Osteocyte (in vitro differentiated cells): Measurements from ENCODE around the gene RSBN1L. TPM values are rescaled to one million over a fixed set of nuclear protein-coding genes. Genes with fewer than 3 reads are reported as not detected.

ENCODE experiments used
- DNase-seq: peaks from one replicate; pipeline ENCODE4 v3.0.0; 2021; ENCODE audit warnings: mixed read lengths; ENCODE audit not compliant: unreplicated experiment; ENCODE audit errors: extremely low spot score
- H3K27ac Mint-ChIP-seq: one replicate; pipeline ENCODE4 v1.8.0; 2021; ENCODE audit warnings: mild to moderate bottlenecking, mixed read lengths; ENCODE audit not compliant: unreplicated experiment
- H3K27me3 Mint-ChIP-seq: one replicate; pipeline ENCODE4 v1.8.0; 2021; ENCODE audit warnings: mixed read lengths; ENCODE audit not compliant: unreplicated experiment
- H3K36me3 Mint-ChIP-seq: one replicate; pipeline ENCODE4 v1.8.0; 2021; ENCODE audit warnings: mixed read lengths; ENCODE audit not compliant: unreplicated experiment
- H3K4me1 Mint-ChIP-seq: one replicate; pipeline ENCODE4 v1.8.0; 2021; ENCODE audit warnings: mixed read lengths; ENCODE audit not compliant: unreplicated experiment
- H3K4me3 Mint-ChIP-seq: one replicate; pipeline ENCODE4 v1.8.0; 2021; ENCODE audit warnings: mild to moderate bottlenecking, moderate library complexity, mixed read lengths; ENCODE audit not compliant: unreplicated experiment
- H3K9me3 Mint-ChIP-seq: one replicate; pipeline ENCODE4 v1.8.0; 2021; ENCODE audit warnings: mixed read lengths; ENCODE audit not compliant: unreplicated experiment
- CTCF ChIP-seq: fragments of 200-600 bp; sonication (generic); IDR thresholded peaks from 2 replicates; pipeline ENCODE4 v1.5.0; 2021; ENCODE audit warnings: antibody characterized with exemption, mild to moderate bottlenecking, moderate library complexity
- total RNA-seq: library from RNA; stranded (reverse); gene quantifications from 2 replicates; pipeline ENCODE4 v1.2.1, GENCODE V29; 2021

The RSBN1L gene
- total RNA-seq, 1 donor from 2014 or later: 13.0 TPM

DNA sequence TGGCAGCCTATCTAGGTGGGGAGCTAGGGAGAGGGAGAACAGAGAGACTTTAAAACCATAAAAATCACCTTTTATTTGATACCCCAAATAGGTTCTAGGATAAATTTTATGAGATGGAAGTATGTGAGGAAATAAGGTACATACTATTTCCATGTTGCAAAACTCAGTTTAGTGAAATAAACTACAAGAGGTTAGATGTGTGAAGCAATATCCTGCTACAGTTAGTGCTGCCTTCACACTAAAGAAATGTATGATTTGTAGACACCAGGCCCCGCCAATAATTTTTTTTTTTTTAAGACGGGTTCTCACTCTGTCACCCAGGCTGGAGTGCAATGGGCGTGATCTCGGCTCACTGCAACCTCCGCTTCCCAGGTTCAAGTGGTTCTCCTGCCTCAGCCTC is 34.4 kb upstream of the RSBN1L start:
- DNase-seq: no peak
- Mint-ChIP-seq H3K36me3 (peaks cover 8% of the 10 kb centered on the region), H3K27ac (no peak overlapping the region), H3K4me3 (no peak overlapping the region), H3K4me1 (no peaks in the 10 kb centered on the region), H3K9me3 (no peaks in the 10 kb centered on the region), H3K27me3 (no peaks in the 10 kb centered on the region)
- no peak for TF ChIP-seq CTCF

- Mint-ChIP-seq H3K9me3 (no peaks in the 10 kb centered on the region), H3K36me3 (peaks cover 10% of the 10 kb centered on the region), H3K27me3 (no peaks in the 10 kb centered on the region), H3K4me3 (no peak overlapping the region), H3K27ac (no peak overlapping the region), H3K4me1 (no peaks in the 10 kb centered on the region)
- no peak for TF ChIP-seq CTCF
- no peak for DNase-seq
Observed at GRCh38 chr7:77662869-77663268, 33.4 kb upstream of the RSBN1L start.

DNA sequence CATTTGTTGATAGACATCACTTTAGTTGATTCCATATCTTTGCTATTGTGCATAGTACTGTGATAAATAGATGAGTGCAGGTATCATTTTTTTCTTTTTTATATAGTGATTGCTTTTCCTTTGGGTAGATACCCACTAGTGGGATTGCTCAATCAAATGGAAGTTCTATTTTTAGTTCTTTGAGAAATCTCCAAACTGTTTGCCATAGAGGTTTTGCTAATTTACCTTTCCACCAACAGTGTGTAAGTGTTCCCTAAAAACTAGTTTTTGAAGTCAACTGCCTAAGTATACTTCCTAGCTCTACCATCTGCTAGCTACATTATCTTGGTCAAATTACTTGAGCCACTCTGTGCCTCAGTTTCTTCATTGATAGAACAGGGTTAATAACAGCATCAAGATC is 31.5 kb upstream of the RSBN1L start:
- H3K9me3 Mint-ChIP-seq: no peaks in the 10 kb centered on the region
- no peak for TF ChIP-seq CTCF
- peaks cover 2% of the 10 kb centered on the region for H3K36me3 Mint-ChIP-seq
- DNase-seq: no peak
- H3K4me3 Mint-ChIP-seq: no peak overlapping the region
- no peak overlapping the region for H3K27ac Mint-ChIP-seq
- no peaks in the 10 kb centered on the region for H3K4me1 Mint-ChIP-seq
- no peaks in the 10 kb centered on the region for H3K27me3 Mint-ChIP-seq

- Mint-ChIP-seq H3K9me3 (no peaks in the 10 kb centered on the region), H3K4me3 (no peak overlapping the region), H3K27ac (no peak overlapping the region), H3K36me3 (peaks cover 2% of the 10 kb centered on the region), H3K27me3 (no peaks in the 10 kb centered on the region), H3K4me1 (no peaks in the 10 kb centered on the region)
- no peak for TF ChIP-seq CTCF
- no peak for DNase-seq
Observed at GRCh38 chr7:77665161-77665560, 31.1 kb upstream of the RSBN1L start.

- H3K27me3 Mint-ChIP-seq: no peaks in the 10 kb centered on the region
- H3K36me3 Mint-ChIP-seq: peaks cover 2% of the 10 kb centered on the region
- no peak overlapping the region for H3K27ac Mint-ChIP-seq
- no peak overlapping the region for H3K4me3 Mint-ChIP-seq
- DNase-seq: no peak
- TF ChIP-seq CTCF: no peak
- no peaks in the 10 kb centered on the region for H3K9me3 Mint-ChIP-seq
- H3K4me1 Mint-ChIP-seq: no peaks in the 10 kb centered on the region
Observed at GRCh38 chr7:77667459-77668086, 28.7 kb upstream of the RSBN1L start.
